IPS-20b (cell line): ENCODE measurements around the gene SMAP1.
"Not testable (repeated sequence)": the region's sequence is repeated elsewhere in the genome, so short reads cannot be mapped to it uniquely, and the experiment has no call there.

Experiments used
- H3K27ac ChIP-seq: one replicate; pipeline ENCODE4 v1.5.1; 2013; ENCODE audit warnings: low read length
- H3K27me3 ChIP-seq: 2 replicates; pipeline ENCODE4 v1.6.1; 2013; ENCODE audit warnings: mild to moderate bottlenecking, low read length, inconsistent platforms; ENCODE audit not compliant: insufficient read depth
- H3K36me3 ChIP-seq: 2 replicates; pipeline ENCODE4 v1.6.1; 2013; ENCODE audit warnings: low read depth, mild to moderate bottlenecking, inconsistent platforms, low read length, moderate library complexity; ENCODE audit not compliant: insufficient read depth
- H3K4me1 ChIP-seq: 2 replicates; pipeline ENCODE4 v1.6.1; 2013; ENCODE audit warnings: mild to moderate bottlenecking, control low read depth, inconsistent platforms, low read length, moderate library complexity; ENCODE audit not compliant: insufficient read depth
- H3K4me3 ChIP-seq: 2 replicates; pipeline ENCODE4 v1.5.1; 2013; ENCODE audit warnings: mild to moderate bottlenecking, low read length, inconsistent platforms
- H3K9ac ChIP-seq: 2 replicates; pipeline ENCODE4 v1.6.1; 2013; ENCODE audit warnings: low read depth, mild to moderate bottlenecking, inconsistent platforms, low read length, moderate library complexity
- H3K9me3 ChIP-seq: 2 replicates; pipeline ENCODE4 v1.6.1; 2013; ENCODE audit warnings: mild to moderate bottlenecking, low read depth, low read length, inconsistent platforms; ENCODE audit not compliant: insufficient read depth

Gene SMAP1

GRCh38 chr6:70763754-70764510 lies 96.2 kb downstream of the SMAP1 start:
- H3K4me3 ChIP-seq: no peak overlapping the region
- peaks cover 11% of the 10 kb centered on the region; the same call in 1 of the 2 replicates for H3K4me1 ChIP-seq
- no peak overlapping the region for H3K9ac ChIP-seq
- no peaks in the 10 kb centered on the region for H3K9me3 ChIP-seq
- H3K27me3 ChIP-seq: no peaks in the 10 kb centered on the region
- no peak overlapping the region for H3K27ac ChIP-seq
- no peaks in the 10 kb centered on the region; the same call in 1 of the 2 replicates for H3K36me3 ChIP-seq

- Histone ChIP-seq H3K27ac (no peak overlapping the region), H3K4me1 (peaks cover 6% of the 10 kb centered on the region; the same call in 1 of the 2 replicates), H3K9ac (no peak overlapping the region), H3K36me3 (no peaks in the 10 kb centered on the region; the same call in 1 of the 2 replicates), H3K4me3 (no peak overlapping the region), H3K27me3 (no peaks in the 10 kb centered on the region), H3K9me3 (no peaks in the 10 kb centered on the region)
Measured at GRCh38 chr6:70764706-70765105, 97.0 kb downstream of the SMAP1 start.

DNA sequence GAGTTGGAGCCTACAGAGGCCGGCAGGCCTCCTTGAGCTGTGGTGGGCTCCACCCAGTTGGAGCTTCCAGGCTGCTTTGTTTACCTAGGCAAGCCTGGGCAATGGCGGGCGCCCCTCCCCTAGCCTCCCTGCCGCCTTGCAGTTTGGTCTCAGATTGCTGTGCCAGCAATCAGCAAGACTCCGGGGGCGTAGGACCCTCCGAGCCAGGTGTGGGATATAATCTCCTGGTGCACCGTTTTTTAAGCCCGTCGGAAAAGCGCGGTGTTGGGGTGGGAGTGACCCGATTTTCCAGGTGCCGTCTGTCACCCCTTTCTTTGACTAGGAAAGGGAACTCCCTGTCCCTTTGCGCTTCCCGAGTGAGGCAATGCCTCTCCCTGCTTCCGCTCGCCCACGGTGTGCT lies 103.7 kb downstream of the SMAP1 start:
- H3K27ac ChIP-seq, H3K4me3 ChIP-seq, H3K27me3 ChIP-seq, H3K9ac ChIP-seq, H3K36me3 ChIP-seq, H3K4me1 ChIP-seq, H3K9me3 ChIP-seq: not testable (repeated sequence)

GRCh38 chr6:70779934-70780333 lies 112.3 kb downstream of the SMAP1 start:
- Histone ChIP-seq H3K27ac (no peak overlapping the region), H3K9me3 (peaks cover 11% of the 10 kb centered on the region; the same call in 1 of the 2 replicates), H3K4me3 (no peak overlapping the region), H3K4me1 (no peaks in the 10 kb centered on the region), H3K9ac (no peak overlapping the region), H3K36me3 (no peaks in the 10 kb centered on the region), H3K27me3 (no peaks in the 10 kb centered on the region)

DNA sequence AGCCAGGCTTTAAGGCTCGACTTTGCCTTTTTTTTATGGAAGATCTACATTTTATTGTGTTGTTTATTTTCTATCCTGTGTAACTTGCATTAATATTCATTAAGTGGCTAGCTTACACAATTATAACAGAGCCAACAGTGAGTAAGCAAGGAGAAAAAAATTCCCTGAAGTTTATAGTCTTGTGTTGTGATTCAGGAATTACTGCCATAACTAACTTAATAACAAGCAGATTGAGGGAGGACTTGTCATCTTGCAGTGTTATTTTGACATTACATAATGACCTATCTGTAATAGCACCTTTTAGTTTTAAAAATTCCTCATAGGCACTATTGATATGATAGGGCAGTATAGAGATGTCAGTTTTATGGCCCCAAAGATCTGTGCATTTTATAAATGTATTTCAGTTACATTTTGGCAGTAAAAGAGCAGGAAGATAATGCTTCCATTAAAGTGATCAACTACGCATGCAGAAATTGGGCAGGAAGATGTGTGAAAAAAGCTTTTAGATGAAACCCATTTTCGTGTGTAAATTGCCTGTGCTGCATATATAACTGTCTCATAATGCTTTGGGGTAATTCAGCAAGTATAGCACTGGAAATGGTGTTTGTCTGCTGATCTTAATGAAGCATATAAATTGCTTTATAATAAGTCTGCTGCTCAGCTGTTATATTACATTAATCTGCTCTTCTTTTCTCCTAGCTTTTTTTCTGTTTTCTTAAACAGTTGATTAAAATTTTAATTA lies 123.0 kb downstream of the SMAP1 start:
- H3K4me1 ChIP-seq: no peaks in the 10 kb centered on the region
- H3K27ac ChIP-seq: no peak overlapping the region
- no peaks in the 10 kb centered on the region for H3K27me3 ChIP-seq
- H3K9ac ChIP-seq: no peak overlapping the region
- no peaks in the 10 kb centered on the region for H3K9me3 ChIP-seq
- H3K4me3 ChIP-seq: no peak overlapping the region
- H3K36me3 ChIP-seq: no peaks in the 10 kb centered on the region

DNA sequence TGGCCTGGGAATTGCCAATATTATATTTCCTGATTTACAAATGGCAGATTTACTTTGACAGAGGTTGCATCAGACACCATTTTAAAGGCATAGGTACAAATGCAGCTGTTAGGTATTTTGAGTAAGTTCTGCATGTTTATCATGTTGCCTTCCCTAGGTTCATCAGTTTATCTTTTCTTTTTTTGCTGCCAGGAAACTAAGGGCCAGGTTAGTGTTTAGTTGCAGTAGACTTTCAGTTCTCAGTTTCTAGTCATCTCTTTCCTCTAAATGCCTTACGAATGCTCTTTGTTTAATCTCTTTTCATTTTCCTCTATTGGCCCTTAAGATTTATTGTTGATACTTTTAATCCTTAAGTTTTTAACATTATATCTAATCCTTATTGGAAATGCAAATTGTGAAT lies 129.9 kb downstream of the SMAP1 start:
- Histone ChIP-seq H3K9me3 (no peaks in the 10 kb centered on the region), H3K4me3 (no peak overlapping the region), H3K36me3 (no peaks in the 10 kb centered on the region), H3K27me3 (no peaks in the 10 kb centered on the region), H3K4me1 (no peaks in the 10 kb centered on the region), H3K9ac (no peak overlapping the region), H3K27ac (no peak overlapping the region)

DNA sequence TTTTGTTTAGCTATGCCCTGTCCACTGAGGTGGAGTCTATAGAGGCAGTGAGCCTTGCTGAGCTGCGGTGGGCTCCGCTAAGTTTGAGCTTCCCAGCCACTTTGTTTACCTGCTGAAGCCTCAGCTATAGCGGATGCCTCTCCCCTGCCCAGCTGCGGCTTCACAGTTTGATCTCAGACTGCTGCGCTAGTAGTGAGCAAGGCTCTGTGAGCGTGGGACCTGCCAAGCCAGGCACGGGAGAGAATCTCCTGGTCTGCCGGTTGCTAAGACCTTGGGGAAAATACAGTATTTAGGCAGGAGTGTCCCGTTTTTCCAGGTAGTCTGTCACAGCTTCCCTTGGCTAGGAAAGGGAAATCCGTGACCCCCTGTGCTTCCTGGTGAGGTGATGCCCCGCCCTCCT lies 138.4 kb downstream of the SMAP1 start:
- Histone ChIP-seq H3K4me3 (no peak overlapping the region), H3K9ac (no peak overlapping the region), H3K27me3 (no peaks in the 10 kb centered on the region), H3K9me3 (no peaks in the 10 kb centered on the region), H3K27ac (no peak overlapping the region), H3K36me3 (no peaks in the 10 kb centered on the region), H3K4me1 (no peaks in the 10 kb centered on the region)

DNA sequence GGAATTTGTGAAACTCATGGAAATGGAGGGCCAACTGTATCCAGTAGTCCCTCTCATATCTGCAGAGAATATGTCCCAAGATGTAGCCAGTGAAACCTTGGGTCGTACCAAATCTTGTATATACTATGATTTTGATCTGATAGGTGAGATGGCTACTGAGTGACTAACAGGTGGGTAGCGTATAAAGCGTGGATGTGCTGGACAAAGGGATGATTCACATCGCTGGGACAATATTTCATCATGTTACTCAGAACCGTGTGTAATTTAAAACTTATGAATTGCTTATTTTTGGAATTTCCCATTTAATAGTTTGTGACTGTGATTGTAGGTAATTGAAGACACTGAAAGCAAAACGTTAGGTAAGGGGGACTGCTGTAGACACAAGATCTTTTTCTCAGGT lies 144.1 kb downstream of the SMAP1 start:
- no peaks in the 10 kb centered on the region for H3K36me3 ChIP-seq
- H3K27me3 ChIP-seq: no peaks in the 10 kb centered on the region
- no peaks in the 10 kb centered on the region for H3K4me1 ChIP-seq
- H3K4me3 ChIP-seq: no peak overlapping the region
- H3K9ac ChIP-seq: no peak overlapping the region
- H3K27ac ChIP-seq: no peak overlapping the region
- H3K9me3 ChIP-seq: no peaks in the 10 kb centered on the region

DNA sequence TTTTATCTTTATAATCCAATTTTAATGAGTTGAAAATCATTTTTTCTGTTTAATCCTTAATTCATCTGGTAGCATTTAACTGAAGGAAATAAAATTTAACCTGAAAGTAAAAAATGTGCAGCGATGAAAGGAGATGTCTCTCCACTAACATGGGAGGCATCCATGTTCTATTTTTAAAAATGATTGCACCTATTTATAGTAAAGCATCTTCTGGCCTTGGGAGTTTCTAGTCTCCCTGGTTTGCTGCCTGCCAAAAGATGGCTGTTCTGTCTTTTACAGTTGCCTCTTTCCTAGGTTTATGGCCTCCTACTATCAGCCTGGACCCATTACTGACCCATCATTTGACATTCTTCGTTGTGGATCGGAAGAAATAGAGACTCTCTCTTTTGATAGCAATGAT lies 146.2 kb downstream of the SMAP1 start:
- Histone ChIP-seq H3K9ac (no peak overlapping the region), H3K4me1 (no peaks in the 10 kb centered on the region), H3K9me3 (no peaks in the 10 kb centered on the region), H3K36me3 (no peaks in the 10 kb centered on the region), H3K4me3 (no peak overlapping the region), H3K27me3 (no peaks in the 10 kb centered on the region), H3K27ac (no peak overlapping the region)

GRCh38 chr6:70819646-70820045 lies 152.0 kb downstream of the SMAP1 start:
- no peak overlapping the region for H3K4me3 ChIP-seq
- H3K27me3 ChIP-seq: no peaks in the 10 kb centered on the region
- H3K36me3 ChIP-seq: no peaks in the 10 kb centered on the region
- H3K9ac ChIP-seq: no peak overlapping the region
- H3K9me3 ChIP-seq: no peaks in the 10 kb centered on the region
- no peaks in the 10 kb centered on the region for H3K4me1 ChIP-seq
- no peak overlapping the region for H3K27ac ChIP-seq

GRCh38 chr6:70820778-70821177 lies 153.1 kb downstream of the SMAP1 start:
- Histone ChIP-seq H3K27ac (no peak overlapping the region), H3K27me3 (no peaks in the 10 kb centered on the region), H3K36me3 (no peaks in the 10 kb centered on the region), H3K4me3 (no peak overlapping the region), H3K9me3 (no peaks in the 10 kb centered on the region), H3K4me1 (no peaks in the 10 kb centered on the region), H3K9ac (no peak overlapping the region)

DNA sequence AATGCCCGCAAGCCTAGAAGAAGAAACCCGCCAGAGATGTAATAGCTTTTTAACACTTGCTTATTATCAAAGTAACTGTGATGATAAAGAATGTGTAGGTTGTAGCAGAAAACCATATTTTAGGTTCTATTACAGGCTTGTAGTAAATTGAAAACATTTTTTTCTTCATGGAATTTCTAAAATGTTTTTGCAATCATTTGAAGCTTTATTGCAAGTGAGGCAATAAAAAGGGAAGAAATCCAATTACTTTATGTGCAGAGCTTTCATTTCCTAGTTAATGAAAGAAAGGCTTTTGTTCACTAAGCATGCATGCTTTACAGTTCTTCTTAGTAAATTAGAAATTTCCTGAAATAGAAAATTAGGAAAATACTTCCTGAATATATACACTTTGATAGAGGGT lies 154.1 kb downstream of the SMAP1 start:
- no peaks in the 10 kb centered on the region for H3K9me3 ChIP-seq

More for the DNA sequence above, 154.1 kb downstream of the SMAP1 start:
- Histone ChIP-seq H3K4me1 (no peaks in the 10 kb centered on the region), H3K27ac (no peak overlapping the region), H3K4me3 (no peak overlapping the region), H3K27me3 (no peaks in the 10 kb centered on the region), H3K9ac (no peak overlapping the region), H3K36me3 (no peaks in the 10 kb centered on the region)
